Parathyroid adenoma (tissue), 2 donors: Measurements from ENCODE around the gene CAND2.

ENCODE experiments used
- H2AFZ ChIP-seq: fragments of 300-600 bp; sonication (generic); one replicate; pipeline ENCODE4 v1.7.0; 2017; ENCODE audit warnings: antibody characterized with exemption, mild to moderate bottlenecking
- H3K27ac ChIP-seq: fragments of 300-600 bp; sonication (generic); one replicate; pipeline ENCODE4 v1.7.0; 2017
- H3K27me3 ChIP-seq: fragments of 300-600 bp; sonication (generic); one replicate; pipeline ENCODE4 v1.7.0; 2017; ENCODE audit warnings: low read length; ENCODE audit not compliant: control insufficient read depth, insufficient read depth
- H3K36me3 ChIP-seq: fragments of 300-600 bp; sonication (generic); one replicate; pipeline ENCODE4 v1.7.0; 2017; ENCODE audit warnings: low read length; ENCODE audit not compliant: control insufficient read depth, insufficient read depth
- H3K4me1 ChIP-seq: fragments of 300-600 bp; sonication (generic); one replicate; pipeline ENCODE4 v1.7.0; 2017; ENCODE audit warnings: control low read depth
- H3K4me2 ChIP-seq: fragments of 300-600 bp; sonication (generic); one replicate; pipeline ENCODE4 v1.7.0; 2017; ENCODE audit warnings: low read length
- H3K4me3 ChIP-seq: fragments of 300-600 bp; sonication (generic); one replicate; pipeline ENCODE4 v1.7.0; 2017; ENCODE audit warnings: low read depth, low read length
- H3K79me2 ChIP-seq: fragments of 300-600 bp; sonication (generic); one replicate; pipeline ENCODE4 v1.7.0; 2017; ENCODE audit warnings: control low read depth
- H3K9ac ChIP-seq: fragments of 300-600 bp; sonication (generic); one replicate; pipeline ENCODE4 v1.7.0; 2017; ENCODE audit warnings: mild to moderate bottlenecking
- H3K9me3 ChIP-seq: fragments of 300-600 bp; sonication (generic); one replicate; pipeline ENCODE4 v1.7.0; 2017; ENCODE audit warnings: low read length; ENCODE audit not compliant: control insufficient read depth
- CTCF ChIP-seq: fragments of 300-600 bp; sonication (generic); IDR thresholded peaks from one replicate; pipeline ENCODE4 v1.7.0; 2017; ENCODE audit warnings: antibody characterized with exemption, mild to moderate bottlenecking
- donor health status: primary hyperparathyroidism.

The CAND2 gene

GRCh38 chr3:12865271-12865670 is 68.8 kb downstream of the CAND2 start:
- no peaks in the 10 kb centered on the region for H3K9me3 ChIP-seq
- H3K4me1 ChIP-seq, result no peaks in the 10 kb centered on the region
- H3K27ac ChIP-seq, result no peak overlapping the region
- no peaks in the 10 kb centered on the region for H3K79me2 ChIP-seq
- H3K4me3 ChIP-seq, result no peak overlapping the region
- no peaks in the 10 kb centered on the region for H3K27me3 ChIP-seq
- no peak for TF ChIP-seq CTCF
- H2AFZ ChIP-seq, result no peak overlapping the region
- H3K36me3 ChIP-seq, result no peaks in the 10 kb centered on the region
- no peak overlapping the region for H3K9ac ChIP-seq
- no peak overlapping the region for H3K4me2 ChIP-seq

GRCh38 chr3:12866836-12867235 is 70.4 kb downstream of the CAND2 start:
- TF ChIP-seq CTCF, result no peak

GRCh38 chr3:12868039-12869034 is 71.9 kb downstream of the CAND2 start:
- no peak overlapping the region for H3K4me3 ChIP-seq
- no peaks in the 10 kb centered on the region for H3K79me2 ChIP-seq
- H3K4me1 ChIP-seq, result no peaks in the 10 kb centered on the region
- H3K27ac ChIP-seq, result no peak overlapping the region
- H3K9me3 ChIP-seq, result no peaks in the 10 kb centered on the region
- H3K4me2 ChIP-seq, result no peak overlapping the region
- no peaks in the 10 kb centered on the region for H3K36me3 ChIP-seq
- peak overlapping the region; percentile 34 for H2AFZ ChIP-seq
- no peaks in the 10 kb centered on the region for H3K27me3 ChIP-seq
- H3K9ac ChIP-seq, result no peak overlapping the region
- TF ChIP-seq CTCF, result peak; percentile 93

More at GRCh38 chr3:12866836-12867235, 70.4 kb downstream of the CAND2 start:
- Histone ChIP-seq H3K79me2 (no peaks in the 10 kb centered on the region), H2AFZ (no peak overlapping the region), H3K36me3 (no peaks in the 10 kb centered on the region), H3K9me3 (no peaks in the 10 kb centered on the region), H3K4me2 (no peak overlapping the region), H3K4me3 (no peak overlapping the region), H3K27ac (no peak overlapping the region), H3K27me3 (no peaks in the 10 kb centered on the region), H3K4me1 (no peaks in the 10 kb centered on the region), H3K9ac (no peak overlapping the region)

GRCh38 chr3:12869035-12869621 is 72.6 kb downstream of the CAND2 start:
- TF ChIP-seq CTCF, result no peak
- H3K79me2 ChIP-seq, result no peaks in the 10 kb centered on the region
- no peak overlapping the region for H3K4me2 ChIP-seq
- no peak overlapping the region for H3K27ac ChIP-seq
- H3K9ac ChIP-seq, result no peak overlapping the region
- no peaks in the 10 kb centered on the region for H3K27me3 ChIP-seq
- no peaks in the 10 kb centered on the region for H3K4me1 ChIP-seq
- H3K9me3 ChIP-seq, result no peaks in the 10 kb centered on the region
- no peak overlapping the region for H2AFZ ChIP-seq
- no peaks in the 10 kb centered on the region for H3K36me3 ChIP-seq
- no peak overlapping the region for H3K4me3 ChIP-seq
